ENCODE results near the gene ATAD3C. TPM values are rescaled to one million over a fixed set of nuclear protein-coding genes. Genes with fewer than 3 reads are reported as not detected.
A peak's percentile ranks its signal among the peaks of the same experiment; 100 is the strongest.
"Not testable (repeated sequence)": the region's sequence is repeated elsewhere in the genome, so short reads cannot be mapped to it uniquely, and the experiment has no call there.

The ATAD3C gene
- total RNA-seq, 2 donors from 2014 or later: 0.16 to 0.64 TPM

DNA sequence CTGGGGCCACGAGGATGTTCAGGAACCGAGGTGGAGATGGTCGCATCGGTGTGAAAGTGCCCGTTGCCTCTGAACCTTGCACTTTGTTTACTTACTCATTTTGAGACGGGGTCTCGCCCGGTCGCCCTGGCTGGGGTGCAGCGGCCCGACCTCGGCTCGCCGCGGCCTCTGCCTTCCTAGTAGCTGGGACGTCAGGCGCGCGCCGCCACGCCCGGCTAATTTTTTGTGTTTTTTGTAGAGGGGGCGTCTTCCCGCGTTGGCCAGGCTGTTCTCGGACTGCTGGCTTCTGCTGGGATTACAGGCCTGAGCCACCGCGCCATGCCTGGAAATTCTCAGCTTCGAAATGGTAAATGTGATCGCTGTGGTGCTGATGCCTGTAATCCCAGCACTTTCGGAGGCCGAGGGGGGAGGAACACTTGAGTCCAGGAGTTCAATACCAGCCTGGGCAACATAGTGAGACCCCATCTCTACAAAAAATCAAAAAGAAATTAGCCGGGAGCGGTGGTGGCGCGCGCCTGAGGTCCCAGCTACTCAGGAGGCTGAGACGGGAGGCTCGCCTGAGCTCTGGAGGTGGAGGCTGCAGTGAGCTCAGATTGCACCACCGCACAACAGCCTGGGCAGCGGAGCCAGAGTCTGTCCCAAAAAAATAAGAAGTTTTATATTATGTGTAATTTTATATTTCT, 41.7 kb upstream of the ATAD3C start:
- peak overlapping the region; percentile 84 to 96 for H3K9ac ChIP-seq (ENCODE audit: low read depth in 2 of 2, low read length in 2 of 2)
- H3K4me3 ChIP-seq: peak overlapping the region; percentile 91
- intact Hi-C loops (cut with DNase I): no loop called here
- peaks cover 11% of the 10 kb centered on the region for H3K4me1 ChIP-seq
- H3K27me3 ChIP-seq: no peaks in the 10 kb centered on the region
- no peak for DNase-seq
- no peaks in the 10 kb centered on the region for H3K9me3 ChIP-seq
- no peaks in the 10 kb centered on the region for H3K36me3 ChIP-seq
- peak overlapping the region; percentile 78 for H3K27ac ChIP-seq
- TF ChIP-seq CTCF (IDR thresholded peaks at IDR 0.05): no peak

DNA sequence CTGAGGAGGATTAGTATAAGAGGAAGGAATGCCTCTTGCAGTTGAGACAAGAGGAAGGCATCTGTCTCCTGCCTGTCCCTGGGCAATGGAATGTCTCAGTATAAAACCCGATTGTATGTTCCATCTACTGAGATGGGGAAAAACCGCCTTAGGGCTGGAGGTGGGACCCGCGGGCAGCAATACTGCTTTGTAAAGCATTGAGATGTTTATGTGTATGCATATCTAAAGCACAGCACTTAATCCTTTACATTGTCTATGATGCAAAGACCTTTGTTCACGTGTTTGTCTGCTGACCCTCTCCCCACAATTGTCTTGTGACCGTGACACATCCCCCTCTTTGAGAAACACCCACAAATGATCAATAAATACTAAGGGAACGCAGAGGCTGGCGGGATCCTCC, 39.3 kb upstream of the ATAD3C start:
- intact Hi-C loops (cut with DNase I); H3K36me3 ChIP-seq; H3K27ac ChIP-seq; H3K4me3 ChIP-seq; DNase-seq; H3K9me3 ChIP-seq; H3K27me3 ChIP-seq; H3K9ac ChIP-seq (ENCODE audit: low read depth in 2 of 2, low read length in 2 of 2): not testable (repeated sequence)
- peaks cover 11% of the 10 kb centered on the region for H3K4me1 ChIP-seq

DNA sequence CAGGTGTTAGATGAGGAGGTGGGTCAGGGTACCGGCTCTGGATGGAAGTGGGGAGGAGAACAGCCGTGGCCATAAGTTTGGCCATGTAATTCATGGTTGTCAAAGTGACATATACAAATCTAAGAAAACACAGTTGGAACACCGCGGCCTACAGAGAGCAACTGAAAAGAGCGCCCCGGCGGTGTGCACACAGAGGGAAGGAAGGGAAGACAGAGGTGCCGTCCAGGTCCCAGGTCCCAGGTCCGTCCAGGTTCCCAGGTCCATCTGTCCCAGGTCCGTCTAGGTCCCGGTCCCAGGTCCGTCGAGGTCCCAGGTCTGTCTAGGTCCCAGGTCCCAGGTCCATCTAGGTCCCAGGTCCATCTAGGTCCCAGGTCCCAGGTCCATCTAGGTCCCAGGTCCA, 37.9 kb upstream of the ATAD3C start:
- Histone ChIP-seq H3K36me3 (no peaks in the 10 kb centered on the region), H3K4me3 (no peak overlapping the region), H3K9ac (ENCODE audit: low read depth in 2 of 2, low read length in 2 of 2) (no peak overlapping the region), H3K27ac (no peak overlapping the region), H3K27me3 (no peaks in the 10 kb centered on the region), H3K4me1 (peaks cover 5% of the 10 kb centered on the region), H3K9me3 (no peaks in the 10 kb centered on the region)
- intact Hi-C loops (cut with DNase I): no loop called here
- TF ChIP-seq CTCF (IDR thresholded peaks at IDR 0.05): no peak
- no peak for DNase-seq

DNA sequence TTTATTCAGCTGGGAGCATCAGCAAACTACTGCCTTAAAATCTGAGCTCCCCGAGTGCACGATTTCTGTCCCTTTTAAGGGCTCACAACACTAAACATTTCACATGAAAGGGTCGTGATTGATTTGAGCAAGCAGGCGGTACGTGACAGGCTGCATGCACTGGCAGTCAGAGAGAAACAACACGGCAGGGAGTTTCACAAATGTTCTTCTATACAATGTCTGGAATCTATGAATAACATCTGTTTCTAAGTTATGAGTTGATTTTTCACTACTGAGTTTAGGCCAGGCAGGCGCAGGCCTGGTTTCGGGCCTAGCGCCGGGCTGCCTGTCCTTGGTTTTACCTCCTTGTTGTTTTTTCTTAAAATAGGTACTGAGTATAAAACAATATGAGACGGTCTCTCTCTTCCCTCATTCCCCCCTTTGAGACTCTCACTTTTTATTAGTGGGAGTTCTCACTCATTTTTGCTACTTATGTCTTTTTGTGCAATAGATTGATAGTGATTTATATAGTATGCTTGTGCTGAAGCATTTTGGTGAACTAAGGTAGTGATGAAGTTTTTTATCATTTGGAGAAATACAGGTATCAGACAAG, 37.1 kb upstream of the ATAD3C start:
- H3K36me3 ChIP-seq; H3K27ac ChIP-seq; H3K4me1 ChIP-seq; intact Hi-C loops (cut with DNase I); H3K4me3 ChIP-seq; DNase-seq; H3K9ac ChIP-seq (ENCODE audit: low read depth in 2 of 2, low read length in 2 of 2); H3K9me3 ChIP-seq; H3K27me3 ChIP-seq: not testable (repeated sequence)

DNA sequence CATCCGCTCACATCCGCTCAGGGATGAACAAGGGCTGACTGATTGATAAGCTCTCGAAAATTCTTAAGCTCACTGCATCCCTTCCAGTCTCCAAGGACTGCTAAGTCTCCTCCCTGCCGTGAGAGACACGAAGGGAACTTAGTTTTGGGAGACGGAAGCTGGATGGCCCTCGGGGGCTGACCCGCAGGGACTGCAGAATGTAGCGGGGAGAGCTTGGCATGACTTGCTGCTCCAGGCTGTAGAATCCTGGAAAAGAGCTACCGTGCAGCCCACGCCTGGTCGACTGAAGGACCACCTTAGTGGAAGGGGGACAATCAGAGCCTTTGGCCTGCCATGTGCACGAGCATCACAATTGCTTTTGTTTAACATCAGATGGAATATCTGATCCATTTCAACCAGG, 33.7 kb upstream of the ATAD3C start:
- Histone ChIP-seq H3K4me3 (no peak overlapping the region), H3K27me3 (no peaks in the 10 kb centered on the region), H3K36me3 (no peaks in the 10 kb centered on the region), H3K9me3 (no peaks in the 10 kb centered on the region), H3K4me1 (no peaks in the 10 kb centered on the region), H3K27ac (no peak overlapping the region), H3K9ac (ENCODE audit: low read depth in 2 of 2, low read length in 2 of 2) (no peak overlapping the region)
- no peak for TF ChIP-seq CTCF (IDR thresholded peaks at IDR 0.05)
- no peak for DNase-seq
- intact Hi-C loops (cut with DNase I): no loop called here

DNA sequence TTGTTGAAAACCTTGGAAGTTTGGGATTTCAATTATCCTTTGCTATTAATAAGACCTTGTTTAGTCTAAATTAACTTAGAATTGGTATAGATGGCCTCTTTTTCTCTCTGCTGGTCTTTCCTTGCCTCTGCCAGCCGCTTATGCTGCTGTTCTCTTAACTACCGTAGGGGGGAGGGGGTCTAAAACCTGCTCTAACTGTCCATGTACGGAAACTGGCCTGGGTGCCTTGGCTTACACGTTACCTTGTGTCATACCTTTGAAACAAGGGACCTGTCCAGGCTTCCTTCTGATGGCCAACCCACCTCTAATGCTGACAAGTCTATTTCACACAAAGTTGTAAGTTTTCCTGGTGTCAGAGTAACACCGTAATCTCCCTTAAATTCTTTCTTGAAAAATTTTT, 32.1 kb upstream of the ATAD3C start:
- H3K4me1 ChIP-seq; intact Hi-C loops (cut with DNase I); H3K9ac ChIP-seq (ENCODE audit: low read depth in 2 of 2, low read length in 2 of 2); H3K36me3 ChIP-seq; H3K4me3 ChIP-seq; H3K27ac ChIP-seq; DNase-seq; H3K27me3 ChIP-seq; H3K9me3 ChIP-seq: not testable (repeated sequence)

- H3K9ac ChIP-seq (ENCODE audit: low read depth in 2 of 2, low read length in 2 of 2); H3K27me3 ChIP-seq; H3K4me1 ChIP-seq; DNase-seq; H3K36me3 ChIP-seq; intact Hi-C loops (cut with DNase I); H3K4me3 ChIP-seq; H3K9me3 ChIP-seq; H3K27ac ChIP-seq: not testable (repeated sequence)
These were observed 31.5 kb upstream of the ATAD3C start for GRCh38 chr1:1417825-1418463.

Measured in colonic mucosa (tissue), 4 donors.